Prostate gland (tissue), 2 donors: ENCODE data around the gene HDGFL3. TPM values are rescaled to one million over a fixed set of nuclear protein-coding genes. Genes with fewer than 3 reads are reported as not detected.

Source experiments
- DNase-seq: peaks from one replicate; pipeline ENCODE4 v3.0.0-alpha.2; 2019; ENCODE audit warnings: low spot score
- H3K27ac ChIP-seq, 2 donors: fragments of 200-600 bp; sonication (generic); 2 replicates each; pipeline ENCODE4 v1.5.1; 2017 to 2019
- H3K27me3 ChIP-seq: fragments of 200-600 bp; sonication (generic); replicated peaks from 2 replicates; pipeline ENCODE4 v1.5.1; 2019; ENCODE audit not compliant: insufficient read depth
- H3K36me3 ChIP-seq, 2 donors: fragments of 200-600 bp; sonication (generic); 1 replicate in 1 of 2; 2 replicates in 1 of 2; pipeline versions ENCODE4 v1.5.1 to v1.8.1; 2017 to 2019
- H3K4me1 ChIP-seq: fragments of 200-600 bp; sonication (generic); replicated peaks from 2 replicates; pipeline ENCODE4 v1.5.1; 2019
- H3K4me3 ChIP-seq, 2 donors: fragments of 200-600 bp; sonication (generic); 2 replicates each; pipeline ENCODE4 v1.5.1; 2017 to 2019
- H3K9me3 ChIP-seq: fragments of 200-600 bp; sonication (generic); 2 replicates; pipeline ENCODE4 v1.5.1; 2017
- POLR2A ChIP-seq: fragments of 450-650 bp; IDR thresholded peaks from one replicate; pipeline ENCODE4 v1.6.1; 2016; ENCODE audit warnings: antibody characterized with exemption, mild to moderate bottlenecking
- POLR2AphosphoS5 ChIP-seq: sonication (generic); formaldehyde crosslinking; IDR thresholded peaks from one replicate; pipeline ENCODE4 v1.6.1; 2017; ENCODE audit warnings: antibody characterized with exemption
- WGBS: methylation state at CpG from one replicate; pipeline ENCODE4 v1.1.5; 2018; 5-methylcytosine and 5-hydroxymethylcytosine counted together
- intact Hi-C: fragments of 100-400 bp; cut with DNase I; formaldehyde crosslinking; loops from one replicate; pipeline ENCODE4 v1.14.2; 2022
- total RNA-seq, 2 donors: library from RNA; depleted of rRNA; stranded (reverse); fragments of >200 nt; gene quantifications; one replicate each; pipeline ENCODE4 v1.1.0, GENCODE V29; 2016
- TF ChIP-seq, protein P1 (sequence below), 4 experiments: fragments of 200-600 bp in 2 of 4; fragments of 450-650 bp in 2 of 4; sonication (generic) in 2 of 4; IDR thresholded peaks; 1 replicate in 3 of 4; 2 replicates in 1 of 4; pipeline ENCODE4 v1.5.1; 2016 to 2019; ENCODE audit warnings: antibody characterized with exemption in 4 of 4, mild to moderate bottlenecking in 2 of 4, moderate library complexity in 2 of 4

The HDGFL3 gene
- total RNA-seq, 2 donors from 2014 or later = 19.4 to 55.4 TPM

DNA sequence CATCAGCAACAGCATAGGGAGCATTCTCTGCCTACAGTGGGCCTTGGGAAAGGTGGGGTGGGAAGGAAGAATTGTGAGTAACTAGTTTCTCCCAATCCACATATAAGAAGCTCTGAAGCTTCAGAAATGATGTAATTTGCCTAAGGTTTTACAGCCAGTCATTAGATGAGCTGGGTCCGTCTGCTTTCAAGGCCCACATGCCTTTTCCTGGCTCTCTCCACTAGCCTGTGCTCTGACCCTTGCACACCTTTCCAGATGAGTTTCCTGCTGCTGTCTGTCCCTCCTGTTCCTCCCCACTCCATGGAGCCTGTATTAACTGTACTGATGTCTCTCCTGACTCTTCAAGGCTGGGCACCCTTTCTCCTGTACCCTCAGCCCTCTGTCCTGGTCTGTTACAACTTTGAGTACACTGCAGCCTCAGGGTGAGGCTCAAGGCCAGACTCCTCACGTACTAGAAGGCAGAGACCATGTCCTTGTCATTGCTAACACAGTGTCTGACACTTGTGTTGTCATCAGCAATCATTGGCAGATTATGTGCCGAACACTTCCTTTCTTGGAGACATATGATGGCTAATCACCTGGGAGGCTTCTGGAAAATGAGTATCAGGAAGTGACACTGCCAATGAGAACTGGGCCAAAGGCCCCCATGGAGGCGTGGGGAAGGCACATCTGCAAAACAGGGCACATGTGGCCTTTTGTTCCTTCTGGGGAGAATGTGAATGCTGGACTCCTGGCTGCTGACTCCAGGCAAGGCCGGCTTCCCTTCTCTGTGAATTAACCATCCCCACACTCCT lies 93.5 kb downstream of the HDGFL3 start:
- DNase-seq = no peak
- Histone ChIP-seq H3K36me3 (no peaks in the 10 kb centered on the region), H3K27me3 (no peaks in the 10 kb centered on the region), H3K9me3 (no peaks in the 10 kb centered on the region), H3K4me1 (no peaks in the 10 kb centered on the region), H3K27ac (no peak overlapping the region), H3K4me3 (no peak overlapping the region)
- 93% methylated on average over 5 of the region's 5 CpGs for WGBS
- TF ChIP-seq POLR2AphosphoS5 (no peak), POLR2A (no peak)
- TF ChIP-seq, protein P1, sequence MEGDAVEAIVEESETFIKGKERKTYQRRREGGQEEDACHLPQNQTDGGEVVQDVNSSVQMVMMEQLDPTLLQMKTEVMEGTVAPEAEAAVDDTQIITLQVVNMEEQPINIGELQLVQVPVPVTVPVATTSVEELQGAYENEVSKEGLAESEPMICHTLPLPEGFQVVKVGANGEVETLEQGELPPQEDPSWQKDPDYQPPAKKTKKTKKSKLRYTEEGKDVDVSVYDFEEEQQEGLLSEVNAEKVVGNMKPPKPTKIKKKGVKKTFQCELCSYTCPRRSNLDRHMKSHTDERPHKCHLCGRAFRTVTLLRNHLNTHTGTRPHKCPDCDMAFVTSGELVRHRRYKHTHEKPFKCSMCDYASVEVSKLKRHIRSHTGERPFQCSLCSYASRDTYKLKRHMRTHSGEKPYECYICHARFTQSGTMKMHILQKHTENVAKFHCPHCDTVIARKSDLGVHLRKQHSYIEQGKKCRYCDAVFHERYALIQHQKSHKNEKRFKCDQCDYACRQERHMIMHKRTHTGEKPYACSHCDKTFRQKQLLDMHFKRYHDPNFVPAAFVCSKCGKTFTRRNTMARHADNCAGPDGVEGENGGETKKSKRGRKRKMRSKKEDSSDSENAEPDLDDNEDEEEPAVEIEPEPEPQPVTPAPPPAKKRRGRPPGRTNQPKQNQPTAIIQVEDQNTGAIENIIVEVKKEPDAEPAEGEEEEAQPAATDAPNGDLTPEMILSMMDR (IDR thresholded peaks at IDR 0.05) = no peak
- intact Hi-C loops = no loop called here

DNA sequence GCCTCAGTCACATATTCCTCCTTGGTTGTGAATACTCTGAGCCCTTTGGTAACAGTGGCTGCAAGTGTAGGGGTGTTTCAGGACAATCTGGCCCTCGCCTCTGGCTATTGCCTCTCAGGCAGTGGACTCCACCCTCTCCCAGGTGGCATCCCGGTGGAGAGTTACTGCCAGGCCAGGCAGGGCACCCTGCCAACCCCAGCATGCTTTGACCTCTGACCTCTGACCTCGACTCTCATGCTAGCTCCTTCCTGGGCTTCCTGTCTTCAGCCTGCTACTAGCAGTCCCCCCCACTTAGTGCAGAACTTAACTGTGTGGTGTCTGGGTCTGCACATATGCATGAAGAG lies 94.7 kb downstream of the HDGFL3 start:
- H3K9me3 ChIP-seq = no peaks in the 10 kb centered on the region
- 50% methylated on average over 3 of the region's 3 CpGs for WGBS
- H3K27ac ChIP-seq = no peak overlapping the region
- no peaks in the 10 kb centered on the region for H3K27me3 ChIP-seq
- DNase-seq = no peak
- no peaks in the 10 kb centered on the region for H3K4me1 ChIP-seq
- H3K4me3 ChIP-seq = no peak overlapping the region
- TF ChIP-seq POLR2A (no peak), POLR2AphosphoS5 (no peak)
- TF ChIP-seq, protein P1 (IDR thresholded peaks at IDR 0.05) = no peak
- no peaks in the 10 kb centered on the region for H3K36me3 ChIP-seq
- intact Hi-C loops = no loop called here

DNA sequence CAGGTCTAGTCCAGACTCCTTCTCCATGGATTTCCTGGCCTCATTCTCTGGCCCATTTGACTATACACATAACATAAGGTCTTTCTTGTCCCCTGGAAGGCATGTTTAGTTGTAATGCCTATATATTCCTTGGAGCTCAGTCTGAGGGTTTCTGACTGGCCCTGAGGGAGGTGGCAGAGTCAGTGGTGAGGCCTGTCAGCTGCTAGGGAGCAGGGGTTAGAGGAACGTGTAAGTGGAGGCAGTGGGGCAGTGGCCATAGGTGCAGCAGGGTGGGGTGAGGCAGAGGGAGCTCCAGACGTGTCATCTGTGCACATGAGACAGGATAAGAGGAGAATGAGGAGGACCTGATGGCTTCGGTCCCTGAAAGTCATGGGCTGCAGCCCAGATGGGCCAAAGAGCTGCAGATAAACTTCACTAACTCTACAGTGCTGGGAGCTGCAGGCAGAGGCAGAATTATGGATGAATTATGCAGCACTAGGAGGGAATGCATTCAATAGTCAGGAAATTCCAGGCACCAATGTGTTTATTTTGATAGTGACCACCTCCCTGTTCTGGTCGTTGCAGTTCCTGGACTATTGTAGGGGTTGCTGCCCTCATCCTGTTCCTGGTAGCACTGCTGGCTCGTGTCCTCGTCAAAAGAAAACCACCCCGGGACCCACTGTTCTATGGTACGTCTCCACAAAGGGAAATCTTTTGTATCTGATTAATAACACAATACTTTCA lies 95.2 kb downstream of the HDGFL3 start:
- DNase-seq = no peak
- H3K4me3 ChIP-seq = no peak overlapping the region
- no peak for TF ChIP-seq POLR2A
- no peak for TF ChIP-seq POLR2AphosphoS5
- TF ChIP-seq, protein P1 (IDR thresholded peaks at IDR 0.05) = no peak
- no peaks in the 10 kb centered on the region for H3K9me3 ChIP-seq
- no peaks in the 10 kb centered on the region for H3K4me1 ChIP-seq
- H3K36me3 ChIP-seq = no peaks in the 10 kb centered on the region
- intact Hi-C loops = no loop called here
- no peak overlapping the region for H3K27ac ChIP-seq
- H3K27me3 ChIP-seq = no peaks in the 10 kb centered on the region
- WGBS = 69% methylated on average over 8 of the region's 8 CpGs

DNA sequence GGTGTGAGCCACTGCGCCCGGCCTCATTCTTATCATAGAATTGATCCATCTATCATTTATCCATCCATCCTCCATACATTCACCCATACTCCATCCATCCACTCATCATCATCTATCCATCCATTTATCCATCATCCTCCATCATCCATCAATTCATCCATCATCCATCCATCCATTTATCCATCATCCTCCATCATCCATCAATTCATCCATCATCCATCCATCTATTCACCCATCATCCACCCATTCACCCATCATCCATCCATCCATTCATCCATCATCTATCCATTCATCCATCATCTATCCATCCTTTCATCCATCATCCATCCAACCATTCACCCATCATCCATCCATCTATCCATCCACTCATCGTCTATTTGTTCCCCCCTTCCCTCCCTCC lies 96.5 kb downstream of the HDGFL3 start:
- H3K9me3 ChIP-seq = no peaks in the 10 kb centered on the region
- no peak overlapping the region for H3K4me3 ChIP-seq
- no peaks in the 10 kb centered on the region for H3K36me3 ChIP-seq
- intact Hi-C loops = no loop called here
- no peaks in the 10 kb centered on the region for H3K4me1 ChIP-seq
- no peaks in the 10 kb centered on the region for H3K27me3 ChIP-seq
- H3K27ac ChIP-seq = no peak overlapping the region
- WGBS = 99% methylated on average over 3 of the region's 3 CpGs
- TF ChIP-seq POLR2AphosphoS5 = no peak
- no peak for TF ChIP-seq POLR2A
- TF ChIP-seq, protein P1 (IDR thresholded peaks at IDR 0.05) = no peak
- no peak for DNase-seq

DNA sequence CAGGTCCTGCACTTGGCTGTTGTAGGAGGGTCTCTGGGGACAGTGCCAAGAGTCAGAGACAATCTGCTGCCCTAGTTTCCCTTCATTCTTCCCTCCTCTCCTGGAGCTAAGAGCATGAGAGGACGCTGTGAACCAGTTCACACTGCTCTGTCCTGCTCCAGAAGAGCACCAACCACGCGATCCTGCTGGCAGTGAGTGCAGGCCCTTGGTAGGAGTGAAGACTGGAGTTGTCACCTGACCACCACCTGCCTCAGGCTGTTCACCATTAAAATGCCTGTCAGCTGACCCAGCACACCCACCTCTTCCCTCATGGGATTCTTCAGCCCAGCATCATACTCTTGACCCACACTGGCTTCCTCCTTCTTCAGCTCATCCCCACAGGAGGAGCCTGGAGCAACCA lies 97.2 kb downstream of the HDGFL3 start:
- Histone ChIP-seq H3K27ac (no peak overlapping the region), H3K4me1 (no peaks in the 10 kb centered on the region), H3K9me3 (no peaks in the 10 kb centered on the region), H3K4me3 (no peak overlapping the region), H3K27me3 (no peaks in the 10 kb centered on the region), H3K36me3 (no peaks in the 10 kb centered on the region)
- TF ChIP-seq POLR2A (no peak), POLR2AphosphoS5 (no peak)
- TF ChIP-seq, protein P1 (IDR thresholded peaks at IDR 0.05) = no peak
- 67% methylated on average over 3 of the region's 3 CpGs for WGBS
- intact Hi-C loops = no loop called here
- no peak for DNase-seq
